ENCODE measurements around the gene PTPRS. TPM values are rescaled to one million over a fixed set of nuclear protein-coding genes. Genes with fewer than 3 reads are reported as not detected.
A peak's percentile ranks its signal among the peaks of the same experiment; 100 is the strongest.

The PTPRS gene
- total RNA-seq, 1 donor from 2014 or later = 28.0 TPM

- no peak for DNase-seq (ENCODE audit: low read depth, low spot score)
Observed at GRCh38 chr19:5309438-5310204, 31.0 kb downstream of the PTPRS start.

GRCh38 chr19:5308451-5309437 lies 31.9 kb downstream of the PTPRS start:
- DNase-seq (ENCODE audit: low read depth, low spot score) = peak; percentile 60

GRCh38 chr19:5307655-5308054 lies 33.0 kb downstream of the PTPRS start:
- DNase-seq (ENCODE audit: low read depth, low spot score) = no peak

- DNase-seq (ENCODE audit: low read depth, low spot score) = no peak
Observed at GRCh38 chr19:5305163-5305562, 35.4 kb downstream of the PTPRS start.

- DNase-seq (ENCODE audit: low read depth, low spot score) = no peak
Observed at GRCh38 chr19:5304486-5304885, 36.1 kb downstream of the PTPRS start.

- no peak for DNase-seq (ENCODE audit: low read depth, low spot score)
Observed at GRCh38 chr19:5303208-5303607, 37.4 kb downstream of the PTPRS start.

GRCh38 chr19:5302396-5302795 lies 38.2 kb downstream of the PTPRS start:
- DNase-seq (ENCODE audit: low read depth, low spot score) = no peak

- DNase-seq (ENCODE audit: low read depth, low spot score) = no peak
Observed at GRCh38 chr19:5299137-5299536, 41.5 kb downstream of the PTPRS start.

GRCh38 chr19:5298471-5298901 lies 42.1 kb downstream of the PTPRS start:
- no peak for DNase-seq (ENCODE audit: low read depth, low spot score)

GRCh38 chr19:5297272-5297669 lies 43.3 kb downstream of the PTPRS start:
- no peak for DNase-seq (ENCODE audit: low read depth, low spot score)

- DNase-seq (ENCODE audit: low read depth, low spot score) = no peak
Observed at GRCh38 chr19:5296457-5297271, 43.9 kb downstream of the PTPRS start.

- no peak for DNase-seq (ENCODE audit: low read depth, low spot score)
Observed at GRCh38 chr19:5296021-5296420, 44.6 kb downstream of the PTPRS start.

- no peak for DNase-seq (ENCODE audit: low read depth, low spot score)
Observed at GRCh38 chr19:5294403-5295160, 46.0 kb downstream of the PTPRS start.

- no peak for DNase-seq (ENCODE audit: low read depth, low spot score)
Observed at GRCh38 chr19:5293612-5294378, 46.8 kb downstream of the PTPRS start.

GRCh38 chr19:5292822-5293611 lies 47.6 kb downstream of the PTPRS start:
- no peak for DNase-seq (ENCODE audit: low read depth, low spot score)

- DNase-seq (ENCODE audit: low read depth, low spot score) = no peak
Observed at GRCh38 chr19:5292453-5292821, 48.2 kb downstream of the PTPRS start.

- no peak for DNase-seq (ENCODE audit: low read depth, low spot score)
Observed at GRCh38 chr19:5291588-5292193, 48.9 kb downstream of the PTPRS start.
